A549 (cell line): ENCODE data around the gene VWF. TPM values are rescaled to one million over a fixed set of nuclear protein-coding genes. Genes with fewer than 3 reads are reported as not detected.

ENCODE experiments used
- ATAC-seq, 2 experiments: fragments of 200-7000 bp in 1 of 2; fragments of >200 bp in 1 of 2; cut with Nextera tagmentation in 1 of 2; cut with Tn5 transposase in 1 of 2; 3 replicates each; pipeline versions ENCODE4 v1.8.0 to v1.9.1; 2018 to 2020; ENCODE audit warnings: mild to moderate bottlenecking in 1 of 2, moderate library complexity in 1 of 2
- CTCF ChIA-PET: fragments of 300-600 bp; sonication (Branson Sonifier 250); formaldehyde crosslinking; extraction: SDS; loops from one replicate; lab custom pipeline; 2021; ENCODE audit warnings: antibody characterized with exemption, inconsistent platforms; lab: Yijun Ruan, JAX
- POLR2A ChIA-PET: fragments of 350-600 bp; formaldehyde crosslinking; extraction: SDS; loops from one replicate; lab custom pipeline; 2021; ENCODE audit warnings: antibody characterized with exemption, inconsistent platforms; lab: Yijun Ruan, JAX
- DNase-seq, 2 experiments: peaks; one replicate each; pipeline versions ENCODE4 v3.0.0 to v3.0.0-alpha.2; 2011 to 2016; ENCODE audit warnings: low read depth in 1 of 2, low spot score in 1 of 2
- FAIRE-seq: peaks from 2 replicates; lab custom pipeline; 2011; peaks lifted over from hg19 to GRCh38; lab: Jason Lieb, UNC
- H3K27ac ChIP-seq, 2 experiments: fragments of >200 bp; sonication (Bioruptor Twin); formaldehyde crosslinking; 3 replicates each; pipeline ENCODE4 v1.5.1; 2016 to 2017
- H3K4me1 ChIP-seq: fragments of >200 bp; sonication (Bioruptor Twin); formaldehyde crosslinking; 3 replicates; pipeline ENCODE4 v1.6.1; 2016
- H3K4me2 ChIP-seq: fragments of >200 bp; sonication (Bioruptor Twin); formaldehyde crosslinking; 3 replicates; pipeline ENCODE4 v1.6.1; 2016
- H3K4me3 ChIP-seq: fragments of >200 bp; sonication (Bioruptor Twin); formaldehyde crosslinking; 3 replicates; pipeline ENCODE4 v1.5.1; 2016
- H3K9me3 ChIP-seq: fragments of >200 bp; sonication (Bioruptor Twin); formaldehyde crosslinking; 3 replicates; pipeline ENCODE4 v1.6.1; 2016
- ATOH8 ChIP-seq: fragments of 250-450 bp; sonication (Bioruptor Pico); IDR thresholded peaks from 2 replicates; pipeline ENCODE4 v1.5.0; 2020; ENCODE audit warnings: low read depth, mild to moderate bottlenecking, moderate library complexity
- CHD2 ChIP-seq: fragments of 150-350 bp; IDR thresholded peaks from 2 replicates; pipeline ENCODE4 v1.6.1; 2014; ENCODE audit warnings: low read length; ENCODE audit not compliant: partially characterized antibody
- E2F6 ChIP-seq: IDR thresholded peaks from 2 replicates; pipeline ENCODE4 v1.6.1; 2012; ENCODE audit warnings: low read depth, borderline replicate concordance
- EHMT2 ChIP-seq: fragments of 200-600 bp; sonication (generic); IDR thresholded peaks from 2 replicates; pipeline ENCODE4 v1.6.1; 2016; ENCODE audit warnings: antibody characterized with exemption, low read depth, mild to moderate bottlenecking, moderate library complexity
- EP300 ChIP-seq, 2 experiments: fragments of >200 bp; sonication (Bioruptor Twin); formaldehyde crosslinking; IDR thresholded peaks; 2 replicates in 1 of 2; 3 replicates in 1 of 2; pipeline ENCODE4 v1.6.1; 2016 to 2017
- FOSB ChIP-seq: fragments of 250-450 bp; sonication (Bioruptor Pico); IDR thresholded peaks from 2 replicates; pipeline ENCODE4 v1.5.0; 2020; ENCODE audit warnings: mild to moderate bottlenecking, moderate library complexity
- HDAC2 ChIP-seq: fragments of 200-600 bp; sonication (generic); IDR thresholded peaks from 2 replicates; pipeline ENCODE4 v1.6.1; 2016
- HEYL ChIP-seq: fragments of 250-450 bp; sonication (Bioruptor Pico); IDR thresholded peaks from 2 replicates; pipeline ENCODE4 v1.8.0; 2021; ENCODE audit warnings: mild to moderate bottlenecking, moderate library complexity
- HMGXB4 ChIP-seq: fragments of 250-450 bp; sonication (Bioruptor Pico); IDR thresholded peaks from 2 replicates; pipeline ENCODE4 v1.5.0; 2021; ENCODE audit warnings: mild to moderate bottlenecking, moderate library complexity, borderline replicate concordance
- HOXB13 ChIP-seq: fragments of 250-450 bp; sonication (Bioruptor Pico); IDR thresholded peaks from 2 replicates; pipeline ENCODE4 v1.5.0; 2020; ENCODE audit warnings: low read depth, mild to moderate bottlenecking, moderate library complexity
- KDM5A ChIP-seq: fragments of 200-600 bp; sonication (generic); IDR thresholded peaks from 2 replicates; pipeline ENCODE4 v1.6.1; 2016; ENCODE audit warnings: antibody characterized with exemption, mild to moderate bottlenecking
- MAZ ChIP-seq: fragments of 150-350 bp; IDR thresholded peaks from 2 replicates; pipeline ENCODE4 v1.6.1; 2014; ENCODE audit warnings: antibody characterized with exemption, low read depth, low read length, borderline replicate concordance
- NFE2L2 ChIP-seq: fragments of 150-350 bp; conservative IDR thresholded peaks from 2 replicates; pipeline ENCODE4 v1.6.1; 2014; ENCODE audit warnings: low read length
- NR3C1 ChIP-seq: fragments of >200 bp; sonication (Bioruptor Twin); formaldehyde crosslinking; IDR thresholded peaks from 3 replicates; pipeline ENCODE4 v1.6.1; 2017
- RCOR1 ChIP-seq: fragments of 150-350 bp; IDR thresholded peaks from 2 replicates; pipeline ENCODE4 v1.6.1; 2014; ENCODE audit warnings: antibody characterized with exemption, low read length, low read depth
- RNF2 ChIP-seq: fragments of 200-600 bp; sonication (generic); IDR thresholded peaks from 2 replicates; pipeline ENCODE4 v1.6.1; 2016; ENCODE audit warnings: low read depth, mild to moderate bottlenecking, antibody characterized with exemption, moderate library complexity, borderline replicate concordance
- ZC3H11A ChIP-seq: fragments of 450-650 bp; IDR thresholded peaks from 2 replicates; pipeline ENCODE4 v1.6.1; 2014; ENCODE audit warnings: antibody characterized with exemption, mild to moderate bottlenecking
- WGBS: methylation state at CpG from one replicate; pipeline ENCODE4 v1.1.6; 2017; ENCODE audit errors: missing lambda C conversion rate; 5-methylcytosine and 5-hydroxymethylcytosine counted together
- polyA plus RNA-seq, 4 experiments: library from polyadenylated mRNA; depleted of rRNA in 3 of 4; stranded (reverse); fragments of >200 nt; fragmentation: RNase III in 1 of 4; extraction: RNeasy Plus Mini Kit Qiagen cat#74134 plus additional on column Dnase treatment in 1 of 4; gene quantifications; 2 replicates in 3 of 4; 3 replicates in 1 of 4; pipeline ENCODE4 v1.2.3, GENCODE V29; 2011 to 2017

The VWF gene
- polyA plus RNA-seq, 2 of the 4 experiments (the other 2 are of a cell fraction), result 0.01 TPM; not detected in 1

- ATAC-seq, result no peak
- no peaks in the 10 kb centered on the region for H3K9me3 ChIP-seq
- no peak overlapping the region for H3K27ac ChIP-seq
- POLR2A ChIA-PET, result no interaction called here
- no peak for DNase-seq
- 10% methylated on average over 7 of the region's 7 CpGs for WGBS
- H3K4me2 ChIP-seq, result no peak overlapping the region
- CTCF ChIA-PET, result no interaction called here
- no peak overlapping the region for H3K4me3 ChIP-seq
- FAIRE-seq, result no peak
- TF ChIP-seq FOSB (CRISPR knock-in tag), result no peak
- TF ChIP-seq HOXB13 (CRISPR knock-in tag), result no peak
- TF ChIP-seq NFE2L2, result no peak
- no peak for TF ChIP-seq HDAC2
- TF ChIP-seq RNF2, result no peak
- TF ChIP-seq ZC3H11A, result no peak
- no peak for TF ChIP-seq RCOR1
- no peak for TF ChIP-seq NR3C1
- TF ChIP-seq HEYL (CRISPR knock-in tag), result no peak
- TF ChIP-seq MAZ, result no peak
- TF ChIP-seq EHMT2, result no peak
- TF ChIP-seq ATOH8, result no peak
- no peak for TF ChIP-seq KDM5A
- no peak for TF ChIP-seq EP300 (IDR thresholded peaks at IDR 0.05)
- H3K4me1 ChIP-seq, result no peaks in the 10 kb centered on the region
Measured at GRCh38 chr12:5910790-5911548, 213.5 kb downstream of the VWF start.

- FAIRE-seq, result no peak
Measured at GRCh38 chr12:5909560-5909959, 214.9 kb downstream of the VWF start.

More at GRCh38 chr12:5909560-5909959, 214.9 kb downstream of the VWF start:
- POLR2A ChIA-PET, result no interaction called here
- TF ChIP-seq HMGXB4 (CRISPR knock-in tag) (no peak), ATOH8 (no peak), E2F6 (no peak), CHD2 (no peak)
- Histone ChIP-seq H3K9me3 (no peaks in the 10 kb centered on the region), H3K4me3 (no peak overlapping the region), H3K4me2 (no peak overlapping the region), H3K27ac (no peak overlapping the region), H3K4me1 (no peaks in the 10 kb centered on the region)
- DNase-seq (no peak), ATAC-seq (no peak)
- CTCF ChIA-PET, result no interaction called here
- 0% methylated on average over 1 of the region's 5 CpGs for WGBS
